ENCODE results near the gene CEACAM21.

CEACAM21 gene

GRCh38 chr19:41589371-41589770 is 13.4 kb downstream of the CEACAM21 start:
- TF ChIP-seq CTCF (IDR thresholded peaks at IDR 0.05; ENCODE audit: low read depth, low read length), result no peak
- H3K27me3 ChIP-seq, result no peaks in the 10 kb centered on the region
- no peaks in the 10 kb centered on the region for H3K36me3 ChIP-seq
- H3K9me3 ChIP-seq, result no peaks in the 10 kb centered on the region
- no peak for DNase-seq
- H3K4me1 ChIP-seq, result no peaks in the 10 kb centered on the region
- H3K4me3 ChIP-seq (ENCODE audit: low read depth, low read length), result no peak overlapping the region

GRCh38 chr19:41590936-41591335 is 15.0 kb downstream of the CEACAM21 start:
- H3K4me1 ChIP-seq, result no peaks in the 10 kb centered on the region
- H3K27me3 ChIP-seq, result no peaks in the 10 kb centered on the region
- no peak for DNase-seq
- no peaks in the 10 kb centered on the region for H3K9me3 ChIP-seq
- no peaks in the 10 kb centered on the region for H3K36me3 ChIP-seq
- no peak overlapping the region for H3K4me3 ChIP-seq (ENCODE audit: low read depth, low read length)
- TF ChIP-seq CTCF (IDR thresholded peaks at IDR 0.05; ENCODE audit: low read depth, low read length), result no peak

GRCh38 chr19:41591951-41592562 is 16.1 kb downstream of the CEACAM21 start:
- H3K27me3 ChIP-seq, result no peaks in the 10 kb centered on the region
- H3K4me3 ChIP-seq (ENCODE audit: low read depth, low read length), result no peak overlapping the region
- DNase-seq, result no peak
- H3K4me1 ChIP-seq, result no peaks in the 10 kb centered on the region
- H3K36me3 ChIP-seq, result no peaks in the 10 kb centered on the region
- no peaks in the 10 kb centered on the region for H3K9me3 ChIP-seq
- TF ChIP-seq CTCF (IDR thresholded peaks at IDR 0.05; ENCODE audit: low read depth, low read length), result no peak

- Histone ChIP-seq H3K4me1 (no peaks in the 10 kb centered on the region), H3K27me3 (0 out of 2 replicates have a peak, but pooled peaks cover 3% of the 10 kb centered on the region), H3K9me3 (no peaks in the 10 kb centered on the region), H3K4me3 (ENCODE audit: low read depth, low read length) (no peak overlapping the region), H3K36me3 (no peaks in the 10 kb centered on the region)
- peak; percentile 81 for TF ChIP-seq CTCF (IDR thresholded peaks at IDR 0.05; ENCODE audit: low read depth, low read length)
- peak; percentile 57 for DNase-seq
Measured at GRCh38 chr19:41595258-41595889, 19.4 kb downstream of the CEACAM21 start.

- Histone ChIP-seq H3K9me3 (no peaks in the 10 kb centered on the region), H3K36me3 (no peaks in the 10 kb centered on the region), H3K4me3 (ENCODE audit: low read depth, low read length) (no peak overlapping the region), H3K27me3 (peaks cover 6% of the 10 kb centered on the region; the same call in 1 of the 2 replicates), H3K4me1 (no peaks in the 10 kb centered on the region)
- TF ChIP-seq CTCF (IDR thresholded peaks at IDR 0.05; ENCODE audit: low read depth, low read length), result no peak
- DNase-seq, result no peak
Measured at GRCh38 chr19:41595890-41596280, 19.9 kb downstream of the CEACAM21 start.

- DNase-seq, result peak; percentile 70
- H3K36me3 ChIP-seq, result no peaks in the 10 kb centered on the region
- H3K4me1 ChIP-seq, result no peaks in the 10 kb centered on the region
- peak; percentile 99 for TF ChIP-seq CTCF (IDR thresholded peaks at IDR 0.05; ENCODE audit: low read depth, low read length)
- peaks cover 21% of the 10 kb centered on the region for H3K27me3 ChIP-seq
- no peaks in the 10 kb centered on the region for H3K9me3 ChIP-seq
- H3K4me3 ChIP-seq (ENCODE audit: low read depth, low read length), result no peak overlapping the region
Measured at GRCh38 chr19:41597600-41598041, 21.7 kb downstream of the CEACAM21 start.

Data from BE2C (cell line).